K562 (cell line): ENCODE results near the gene EHBP1. TPM values are rescaled to one million over a fixed set of nuclear protein-coding genes. Genes with fewer than 3 reads are reported as not detected.

Experiments used
- ATAC-seq: fragments of 200-7000 bp; cut with Tn5 transposase; 3 replicates; pipeline ENCODE4 v1.9.1; 2020; ENCODE audit warnings: moderate library complexity
- BruUV-seq: library from RNA; stranded (reverse); fragments of 400-500 nt; replicated peaks from 2 replicates; lab custom pipeline; 2021; lab: Mats Ljungman, UMichigan
- CTCF ChIA-PET: fragments of 300-600 bp; formaldehyde crosslinking; extraction: SDS; loops from one replicate; lab custom pipeline; 2021; ENCODE audit warnings: low intra/inter-chr PET ratio; lab: Yijun Ruan, JAX
- POLR2A ChIA-PET: fragments of 300-600, 350-650 bp; sonication (Branson Sonifier 250); formaldehyde crosslinking; extraction: SDS; loops from one replicate; lab custom pipeline; 2021; ENCODE audit warnings: antibody characterized with exemption, inconsistent platforms; lab: Yijun Ruan, JAX
- DNase-seq, 4 experiments: peaks; one replicate each; pipeline versions ENCODE4 v3.0.0 to v3.0.0-alpha.2; 2011 to 2018; ENCODE audit warnings: low spot score in 3 of 4, mixed read lengths in 3 of 4; ENCODE audit errors: extremely low read depth in 1 of 4
- FAIRE-seq: peaks from 2 replicates; lab custom pipeline; 2011; peaks lifted over from hg19 to GRCh38; lab: Jason Lieb, UNC
- H2AFZ ChIP-seq: 2 replicates; pipeline ENCODE4 v1.6.0; 2011; ENCODE audit warnings: low read depth, low read length, control low read depth, inconsistent platforms
- H3K27ac ChIP-seq: fragments of 200-600 bp; 3 replicates; pipeline ENCODE4 v1.8.0; 2011; ENCODE audit warnings: low read depth, mild to moderate bottlenecking, control low read depth, inconsistent platforms, low read length, moderate library complexity, mixed read lengths; ENCODE audit errors: extremely low read depth
- H3K27me3 ChIP-seq, 2 experiments: fragments of 300-600 bp in 1 of 2; 2 replicates in 1 of 2; 3 replicates in 1 of 2; pipeline versions ENCODE4 v1.6.0 to v1.8.0; 2011; ENCODE audit warnings: inconsistent platforms in 2 of 2, low read length in 2 of 2, mild to moderate bottlenecking in 1 of 2, mixed read lengths in 1 of 2, moderate library complexity in 1 of 2; ENCODE audit not compliant: control insufficient read depth in 2 of 2, insufficient read depth in 2 of 2
- H3K36me3 ChIP-seq: fragments of 300-600 bp; 3 replicates; pipeline ENCODE4 v1.8.0; 2011; ENCODE audit warnings: mild to moderate bottlenecking, low read length, inconsistent platforms; ENCODE audit not compliant: control insufficient read depth, insufficient read depth
- H3K4me1 ChIP-seq, 2 experiments: fragments of 200-600 bp in 1 of 2; replicated peaks in 1 of 2; 2 replicates in 1 of 2; 3 replicates in 1 of 2; pipeline versions ENCODE4 v1.5.1 to v1.8.0; 2011; ENCODE audit warnings: inconsistent platforms in 2 of 2, low read length in 2 of 2, mild to moderate bottlenecking in 1 of 2, mixed read lengths in 1 of 2, moderate library complexity in 1 of 2; ENCODE audit not compliant: control insufficient read depth in 2 of 2, insufficient read depth in 2 of 2
- H3K4me2 ChIP-seq: 2 replicates; pipeline ENCODE4 v1.6.1; 2011; ENCODE audit warnings: low read length, control low read depth, inconsistent platforms, mixed read lengths; ENCODE audit not compliant: insufficient read depth
- H3K4me3 ChIP-seq: fragments of 200-600 bp; sonication (generic), shearing (Covaris generic); 2 replicates; pipeline ENCODE4 v1.5.1; 2016; ENCODE audit warnings: control low read depth, inconsistent platforms
- H3K79me2 ChIP-seq: fragments of 200-600 bp; 3 replicates; pipeline ENCODE4 v1.8.0; 2011; ENCODE audit warnings: low read length, inconsistent platforms; ENCODE audit not compliant: control insufficient read depth, insufficient read depth
- H3K9ac ChIP-seq, 2 experiments: 2 replicates each; pipeline versions ENCODE4 v1.6.0 to v1.6.1; 2011; ENCODE audit warnings: low read depth in 2 of 2, low read length in 2 of 2, control low read depth in 1 of 2, inconsistent platforms in 1 of 2, mild to moderate bottlenecking in 1 of 2, mixed read lengths in 1 of 2; ENCODE audit not compliant: insufficient read depth in 1 of 2
- H3K9me1 ChIP-seq: one replicate; pipeline ENCODE4 v1.6.0; 2011; ENCODE audit warnings: inconsistent platforms, mild to moderate bottlenecking, low read length, moderate library complexity; ENCODE audit not compliant: control insufficient read depth, insufficient read depth
- H3K9me3 ChIP-seq: replicated peaks from 2 replicates; pipeline ENCODE4 v1.5.1; 2011; ENCODE audit warnings: low read depth, low read length, inconsistent platforms; ENCODE audit not compliant: control insufficient read depth, insufficient read depth
- H4K20me1 ChIP-seq: replicated peaks from 2 replicates; pipeline ENCODE4 v1.6.1; 2011; ENCODE audit warnings: low read length, inconsistent platforms, mixed read lengths; ENCODE audit not compliant: control insufficient read depth, insufficient read depth
- ARHGAP35 ChIP-seq: fragments of 450-650 bp; IDR thresholded peaks from 2 replicates; pipeline ENCODE4 v1.6.1; 2018; ENCODE audit not compliant: partially characterized antibody
- C11orf30 ChIP-seq: fragments of 450-650 bp; IDR thresholded peaks from 2 replicates; pipeline ENCODE4 v1.6.1; 2016; ENCODE audit warnings: low read depth, mild to moderate bottlenecking
- CBX3 ChIP-seq, 2 experiments: IDR thresholded peaks; 1 replicate in 1 of 2; 2 replicates in 1 of 2; pipeline ENCODE4 v1.6.1; 2012; ENCODE audit warnings: inconsistent platforms in 2 of 2, low read length in 2 of 2, borderline replicate concordance in 1 of 2, control low read depth in 1 of 2
- CEBPB ChIP-seq: fragments of 450-650 bp; IDR thresholded peaks from 2 replicates; pipeline ENCODE4 v1.6.1; 2016; ENCODE audit warnings: missing genetic modification characterization, missing compliant biosample characterization
- DDX20 ChIP-seq: fragments of 450-650 bp; IDR thresholded peaks from 2 replicates; pipeline ENCODE4 v1.6.1; 2016; ENCODE audit warnings: missing genetic modification characterization, low read depth, mild to moderate bottlenecking, missing compliant biosample characterization, moderate library complexity
- FOXO4 ChIP-seq: fragments of 450-650 bp; formaldehyde crosslinking; IDR thresholded peaks from 2 replicates; pipeline ENCODE4 v1.4.0; 2020; ENCODE audit warnings: mild to moderate bottlenecking, moderate library complexity
- JUNB ChIP-seq: fragments of 450-650 bp; formaldehyde crosslinking; conservative IDR thresholded peaks from 2 replicates; pipeline ENCODE4 v1.4.0; 2020; ENCODE audit warnings: mild to moderate bottlenecking
- KDM1A ChIP-seq, 2 experiments: fragments of 450-650 bp; IDR thresholded peaks; 2 replicates each; pipeline ENCODE4 v1.6.1; 2016; ENCODE audit warnings: mild to moderate bottlenecking in 2 of 2
- L3MBTL2 ChIP-seq: fragments of 450-650 bp; IDR thresholded peaks from 2 replicates; pipeline ENCODE4 v1.6.1; 2016; ENCODE audit warnings: mild to moderate bottlenecking, moderate library complexity
- MTA2 ChIP-seq: fragments of 450-650 bp; IDR thresholded peaks from 2 replicates; pipeline ENCODE4 v1.6.1; 2016; ENCODE audit warnings: low read depth
- NR3C1 ChIP-seq: sonication (generic); formaldehyde crosslinking; IDR thresholded peaks from 2 replicates; pipeline ENCODE4 v1.8.1; 2022; ENCODE audit warnings: missing genetic modification reagents
- RBM17 ChIP-seq: fragments of 200-400 bp; formaldehyde crosslinking; IDR thresholded peaks from 2 replicates; pipeline ENCODE4 v1.6.1; 2017; ENCODE audit warnings: low read depth, mild to moderate bottlenecking, low read length, borderline replicate concordance
- SNIP1 ChIP-seq: fragments of 450-650 bp; IDR thresholded peaks from 2 replicates; pipeline ENCODE4 v1.7.1; 2017; ENCODE audit warnings: low read depth, mild to moderate bottlenecking
- ZMIZ1 ChIP-seq, 2 experiments: fragments of 150-350 bp in 1 of 2; IDR thresholded peaks; 2 replicates each; pipeline ENCODE4 v1.6.1; 2012 to 2016; ENCODE audit warnings: low read depth in 2 of 2, low read length in 2 of 2, mild to moderate bottlenecking in 1 of 2, moderate library complexity in 1 of 2
- ZNF274 ChIP-seq: IDR thresholded peaks from 2 replicates; pipeline ENCODE4 v1.6.1; 2011; ENCODE audit warnings: low read depth, mild to moderate bottlenecking, low read length, moderate library complexity, borderline replicate concordance
- ZNF316 ChIP-seq: fragments of 450-650 bp; IDR thresholded peaks from 2 replicates; pipeline ENCODE4 v1.6.1; 2016
- ZNF431 ChIP-seq: sonication (generic); formaldehyde crosslinking; IDR thresholded peaks from 2 replicates; pipeline ENCODE4 v1.8.0; 2022; ENCODE audit warnings: mild to moderate bottlenecking, missing genetic modification reagents
- ZNF699 ChIP-seq: fragments of 250-450 bp; sonication (Bioruptor Pico); IDR thresholded peaks from 2 replicates; pipeline ENCODE4 v1.8.0; 2021; ENCODE audit warnings: mild to moderate bottlenecking, moderate library complexity; ENCODE audit not compliant: insufficient replicate concordance
- ZNF79 ChIP-seq: fragments of 250-450 bp; sonication (Bioruptor Pico); IDR thresholded peaks from 2 replicates; pipeline ENCODE4 v1.4.0; 2020; ENCODE audit warnings: low read depth, mild to moderate bottlenecking, moderate library complexity
- in situ Hi-C: fragments of 300-500 bp; cut with MboI; formaldehyde crosslinking; loops from 4 replicates; pipeline ENCODE4 v1.15.0; 2018; ENCODE audit warnings: inconsistent platforms, mixed read lengths
- intact Hi-C: fragments of 100-400 bp; cut with micrococcal nuclease; formaldehyde crosslinking; loops from 2 replicates; pipeline ENCODE4 v1.14.2; 2022
- polyA plus RNA-seq, 8 experiments: library from polyadenylated mRNA; depleted of rRNA in 4 of 8; stranded (reverse) in 5 of 8; unstranded in 3 of 8; fragments of >200 nt; fragmentation: Nextera tagmentation in 2 of 8; fragmentation: Illumina TruSeq in 1 of 8; extraction: Ambion mirVana in 2 of 8; extraction: Trizol in 1 of 8; gene quantifications; 2 replicates each; pipeline versions ENCODE4 v1.2.1 to v1.2.3, GENCODE V29; 2011 to 2014; ENCODE audit warnings: inconsistent platforms in 1 of 8, missing spikeins in 1 of 8
- total RNA-seq, 7 experiments: library from RNA; depleted of rRNA in 6 of 7; stranded (reverse); fragments of >200 nt in 6 of 7; fragmentation: Illumina TruSeq in 2 of 7; extraction: Trizol in 2 of 7; gene quantifications; 2 replicates each; pipeline versions ENCODE4 v1.2.1 to v1.2.3, GENCODE V29; 2011 to 2021; ENCODE audit warnings: low replicate concordance in 1 of 7

EHBP1 gene
- total and polyA plus RNA-seq, 9 of the 15 experiments (the other 6 are each of a cell fraction or from before 2014, with no cell fraction given) = 8.9 to 26.6 (median 19.3) TPM

GRCh38 chr2:63009490-63009889, 304.0 kb downstream of the EHBP1 start:
- Histone ChIP-seq H2AFZ (no peak overlapping the region), H3K4me2 (no peak overlapping the region), H3K27me3 (no peaks in the 10 kb centered on the region), H3K9ac (no peak overlapping the region), H3K27ac (no peak overlapping the region), H3K4me1 (no peaks in the 10 kb centered on the region), H3K9me1 (no peaks in the 10 kb centered on the region), H3K36me3 (no peaks in the 10 kb centered on the region), H3K4me3 (no peak overlapping the region), H3K9me3 (no peaks in the 10 kb centered on the region), H4K20me1 (no peaks in the 10 kb centered on the region), H3K79me2 (no peaks in the 10 kb centered on the region)
- ChIA-PET POLR2A (no interaction called here), CTCF (no interaction called here)
- BruUV-seq = no TSS peak
- DNase-seq (no peak), ATAC-seq (no peak), FAIRE-seq (no peak)
- in situ Hi-C loops (no loop called here), intact Hi-C loops (no loop called here)
- TF ChIP-seq CBX3 (IDR thresholded peaks at IDR 0.05; ENCODE audit: borderline replicate concordance in 1 of 2, low read length in 2 of 2) (no peak), JUNB (no peak), FOXO4 (CRISPR knock-in tag) (no peak), MTA2 (no peak), CEBPB (tag) (no peak), ZNF316 (no peak), ZNF431 (CRISPR knock-in tag) (no peak), DDX20 (tag) (no peak), L3MBTL2 (no peak), SNIP1 (no peak), KDM1A (IDR thresholded peaks at IDR 0.05) (no peak), ZNF274 (no peak), ZMIZ1 (IDR thresholded peaks at IDR 0.05; ENCODE audit: low read depth in 2 of 2, low read length in 2 of 2) (no peak), NR3C1 (CRISPR knock-in tag) (no peak), ZNF699 (CRISPR knock-in tag) (no peak), RBM17 (no peak), C11orf30 (no peak), ARHGAP35 (no peak), ZNF79 (CRISPR knock-in tag) (no peak)
